Activated CD4-positive, alpha-beta T cell treated with anti-CD3 and anti-CD28 coated beads for 36 hours (primary cell): Measurements from ENCODE around the gene ZFP69. TPM values are rescaled to one million over a fixed set of nuclear protein-coding genes. Genes with fewer than 3 reads are reported as not detected.

Experiments
- total RNA-seq, 2 experiments: library from RNA; stranded (reverse); gene quantifications; one replicate each; pipeline ENCODE4 v1.2.3, GENCODE V29; 2021

The ZFP69 gene
- total RNA-seq, 2 experiments from 2014 or later, result 4.6 to 5.4 TPM

Other genes starting within 250 kb of the ZFP69 start
- not detected for gene TMCO2, start 229.4 kb upstream of the ZFP69 start, total RNA-seq
- gene ZMPSTE24, start 219.1 kb upstream of the ZFP69 start, total RNA-seq, result 10 to 100 TPM; 20.7 to 23.0 TPM
- 1 to 10 TPM; 2.5 to 3.0 TPM for gene COL9A2, start 160.0 kb upstream of the ZFP69 start, total RNA-seq
- gene SMAP2, start 103.6 kb upstream of the ZFP69 start, total RNA-seq, result 100 to 1,000 TPM; 241 to 258 TPM
- 1 to 10 TPM; 4.6 to 5.3 TPM for gene ZFP69B, start 26.8 kb upstream of the ZFP69 start, total RNA-seq
- 10 to 100 TPM in 1 of 2 experiments, 1 to 10 TPM in 1; 9.5 to 11.9 TPM for gene EXO5, start 31.5 kb downstream of the ZFP69 start, total RNA-seq
- 1 to 10 TPM; 4.5 to 6.6 TPM for gene ZNF684, start 54.3 kb downstream of the ZFP69 start, total RNA-seq
- 1 to 10 TPM; 2.7 TPM for gene RIMS3, start 188.4 kb downstream of the ZFP69 start, total RNA-seq
- 10 to 100 TPM; 53.6 to 85.4 TPM for gene NFYC, start 214.4 kb downstream of the ZFP69 start, total RNA-seq